HG02642 (cell line): ENCODE results near the gene ZNHIT2.
"Not testable (repeated sequence)": the region's sequence is repeated elsewhere in the genome, so short reads cannot be mapped to it uniquely, and the experiment has no call there.

ENCODE experiments used
- ATAC-seq: cut with Tn5 transposase; IDR thresholded peaks from one replicate; pipeline ENCODE4 v1.9.1; 2021; ENCODE audit warnings: mild to moderate bottlenecking; ENCODE audit not compliant: unreplicated experiment, poor library complexity

The ZNHIT2 gene

DNA sequence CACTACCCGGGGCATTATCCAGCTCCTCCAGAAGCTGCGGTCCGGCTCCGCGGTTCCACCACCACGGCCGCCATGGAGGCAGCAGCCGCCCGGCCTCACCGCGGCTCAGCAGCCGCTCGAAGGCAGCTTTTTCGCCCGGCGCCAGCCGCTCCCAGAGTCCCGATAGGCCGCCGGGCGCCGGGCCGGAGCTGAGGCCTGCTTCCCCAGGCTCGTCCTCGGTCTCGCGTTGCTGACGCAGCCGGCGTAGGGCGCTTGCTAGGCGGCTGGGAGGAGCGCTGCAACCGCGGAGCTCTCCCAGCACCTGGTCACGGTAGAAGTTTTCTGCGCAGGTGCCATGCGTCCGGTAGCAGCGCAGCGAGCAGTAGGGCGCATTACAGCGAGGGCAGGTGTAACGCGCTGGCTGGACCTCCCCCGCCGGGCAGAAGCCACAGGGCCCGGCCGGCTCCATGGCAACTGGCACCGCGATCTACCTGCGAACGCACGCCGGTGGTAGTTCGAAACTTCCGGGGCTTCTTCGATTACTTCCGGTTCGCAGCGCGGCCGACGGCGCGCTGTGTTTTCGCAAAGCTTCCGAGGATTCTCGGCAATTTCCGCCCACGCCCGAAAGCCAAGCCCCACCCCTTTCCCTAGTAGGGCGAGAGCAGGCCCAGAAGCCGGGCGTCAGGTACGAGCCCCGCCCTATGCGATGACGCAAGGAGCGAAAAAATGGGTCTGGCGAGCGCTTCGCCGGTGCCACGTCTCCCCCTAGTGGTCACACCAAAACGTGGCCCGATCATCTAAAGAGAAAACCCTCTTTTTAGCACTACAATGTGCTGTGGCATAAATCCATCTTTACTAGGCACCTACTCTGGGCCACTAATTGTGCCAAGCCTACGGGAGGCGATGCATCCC lies at the start of gene ZNHIT2:
TSS of gene ZNHIT2 (minus strand) at position 496 of the 891 bp plus-strand sequence. CDS start at position 448, 48 bp downstream.
- peak; percentile 60 for ATAC-seq

DNA sequence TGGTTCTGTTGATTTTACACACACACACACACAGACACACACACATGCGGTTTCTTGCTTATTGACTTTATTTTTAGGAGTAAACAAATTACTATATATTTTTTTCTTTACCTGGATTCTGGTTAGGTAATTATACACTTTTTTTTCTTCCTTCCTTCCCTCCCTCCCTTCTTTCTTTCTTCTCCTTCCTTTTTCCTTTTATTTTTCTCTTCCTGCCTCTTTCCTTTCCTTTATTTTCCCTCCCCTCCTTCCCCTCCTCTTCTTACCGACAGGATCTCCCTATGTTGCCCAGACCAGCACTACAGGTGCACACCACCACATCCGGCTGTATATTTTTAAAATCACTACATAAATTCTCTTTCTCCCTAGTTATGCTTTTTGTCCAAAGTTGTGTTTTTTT lies 49.4 kb upstream of the ZNHIT2 start:
- ATAC-seq, result no peak

DNA sequence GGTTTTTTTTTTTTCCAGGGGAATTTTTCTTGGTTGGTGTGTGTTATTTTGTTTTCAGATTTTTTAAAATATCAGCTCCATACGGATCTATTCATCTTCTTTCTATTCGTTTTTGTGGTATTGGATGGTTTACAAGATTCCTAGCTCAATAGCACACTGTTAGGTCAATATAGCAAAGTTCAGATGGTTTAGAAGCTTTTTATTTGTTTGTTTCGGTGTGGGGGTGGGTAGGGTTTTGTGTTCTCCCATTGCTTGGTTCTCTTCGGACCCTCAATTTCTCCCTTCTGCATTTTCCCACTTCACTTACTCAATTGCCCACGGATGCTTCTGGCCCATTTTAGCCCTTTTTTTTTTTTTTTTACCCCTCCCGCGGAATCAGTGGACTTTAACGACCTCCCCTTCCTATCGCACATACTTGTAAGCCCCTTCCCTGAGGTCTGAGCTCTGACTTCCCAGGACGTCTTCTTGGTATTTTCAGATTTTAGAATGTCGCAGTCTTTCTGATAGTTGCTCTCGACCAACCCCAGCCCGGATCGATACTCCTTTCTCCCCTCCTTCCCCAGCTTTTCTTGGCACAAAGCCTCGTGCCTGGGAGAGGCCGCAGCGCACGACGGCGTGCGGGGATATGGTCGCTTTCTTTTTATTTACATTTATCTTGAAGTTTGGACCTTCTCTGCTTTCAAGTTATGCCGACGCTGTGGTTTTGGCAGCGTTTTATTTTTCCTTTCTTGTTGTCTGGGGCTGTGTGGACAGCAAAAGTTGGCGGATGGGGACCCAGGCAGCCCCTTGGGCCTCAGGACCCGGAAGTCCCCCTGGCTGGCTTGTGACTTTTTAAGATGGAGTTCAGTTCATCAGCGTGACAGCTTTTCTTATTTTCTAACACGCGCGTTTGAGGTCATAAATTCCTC lies 48.2 kb upstream of the ZNHIT2 start:
- ATAC-seq, result no peak

DNA sequence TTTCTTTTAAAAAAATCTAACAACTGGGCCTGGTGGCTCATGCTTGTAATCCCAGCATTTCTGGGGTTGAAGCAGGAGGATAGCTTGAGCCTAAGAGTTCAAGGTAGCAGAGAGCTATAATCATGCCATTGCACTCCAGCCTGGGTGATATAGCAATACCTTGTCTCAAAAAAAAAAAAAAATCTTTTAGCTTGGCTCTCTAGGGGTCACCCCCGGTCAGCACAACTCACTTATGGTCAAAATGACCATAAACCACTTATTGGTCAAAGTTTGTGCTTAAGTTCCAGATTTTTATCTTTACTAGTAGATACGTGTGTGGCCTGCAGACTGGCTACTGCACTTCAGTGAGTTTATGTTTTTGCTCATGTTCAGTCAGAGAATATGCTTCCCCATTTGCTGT lies 46.2 kb upstream of the ZNHIT2 start:
- no peak for ATAC-seq

DNA sequence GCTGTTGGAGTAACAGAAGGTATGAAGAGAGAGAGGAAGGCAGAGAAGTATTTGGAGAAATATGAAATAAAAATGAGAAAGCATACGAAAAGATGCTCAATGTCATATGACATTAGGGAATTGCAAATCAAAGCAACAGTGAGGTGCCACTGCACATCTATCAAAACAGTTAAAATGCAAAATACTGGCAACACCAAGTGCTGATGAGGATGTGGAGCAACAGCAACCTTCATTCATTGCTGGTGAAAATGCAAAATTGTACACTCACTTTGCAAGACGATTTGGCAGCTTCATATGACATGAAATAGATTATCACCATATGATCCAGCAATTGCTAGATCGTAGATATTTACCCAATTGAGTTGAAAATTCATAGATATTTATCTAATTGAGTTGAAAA lies 43.1 kb upstream of the ZNHIT2 start:
- ATAC-seq, result no peak

DNA sequence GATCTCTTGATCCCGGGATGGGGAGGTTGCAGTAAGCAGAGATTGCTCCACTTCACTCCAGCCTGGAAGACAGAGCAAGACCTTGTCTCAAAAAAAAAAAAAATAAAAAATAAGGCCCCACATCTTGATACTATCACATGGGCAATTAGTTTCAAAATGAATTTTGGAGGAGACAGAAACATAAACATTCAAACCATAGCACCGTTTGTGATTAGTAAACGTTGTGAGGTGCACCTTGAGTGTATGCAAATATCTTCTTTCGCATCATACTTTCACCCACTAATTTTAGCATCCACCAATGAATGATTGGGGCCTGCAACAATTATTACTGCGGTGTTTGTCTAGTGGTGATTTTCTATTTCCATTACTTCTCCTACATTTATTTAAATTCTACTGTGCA lies 41.5 kb upstream of the ZNHIT2 start:
- ATAC-seq, result no peak

DNA sequence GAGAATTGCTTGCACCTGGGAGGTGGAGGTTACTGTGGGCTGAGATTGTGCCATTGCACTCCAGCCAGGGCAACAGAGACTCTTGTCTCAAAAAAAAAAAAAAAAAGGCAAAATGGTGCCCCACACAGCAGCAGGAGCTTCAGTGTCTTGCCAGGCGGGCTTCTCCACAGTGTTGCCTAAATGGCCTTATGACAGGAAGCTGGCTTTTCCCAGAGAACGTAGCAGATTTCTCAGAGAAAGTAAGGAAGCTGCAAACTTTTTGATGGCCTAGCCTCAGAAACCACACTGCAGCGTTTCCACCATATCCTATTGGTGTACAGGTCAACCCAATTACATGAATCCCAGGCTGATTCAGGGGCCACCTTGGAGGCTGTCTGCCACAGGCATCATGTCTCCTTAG lies 39.8 kb upstream of the ZNHIT2 start:
- no peak for ATAC-seq

DNA sequence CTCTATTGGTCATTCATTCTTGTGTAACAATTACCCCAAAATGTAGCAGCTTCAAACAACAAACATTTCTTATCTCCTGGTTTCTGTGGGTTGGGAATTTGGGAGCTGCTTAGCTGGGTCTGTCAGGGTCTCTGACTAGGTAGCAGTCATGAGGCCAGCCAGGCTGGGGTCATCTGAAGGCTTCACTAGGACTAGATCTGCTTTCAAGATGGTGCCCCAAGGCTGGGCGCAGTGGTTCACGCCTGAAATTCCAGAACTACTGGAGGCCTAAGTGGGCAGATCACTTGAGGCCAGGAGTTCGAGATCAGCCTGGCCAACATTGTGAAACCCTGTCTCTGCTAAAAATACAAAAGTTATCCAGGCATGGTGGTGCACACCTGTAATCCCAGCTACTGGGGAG lies 39.4 kb upstream of the ZNHIT2 start:
- no peak for ATAC-seq

DNA sequence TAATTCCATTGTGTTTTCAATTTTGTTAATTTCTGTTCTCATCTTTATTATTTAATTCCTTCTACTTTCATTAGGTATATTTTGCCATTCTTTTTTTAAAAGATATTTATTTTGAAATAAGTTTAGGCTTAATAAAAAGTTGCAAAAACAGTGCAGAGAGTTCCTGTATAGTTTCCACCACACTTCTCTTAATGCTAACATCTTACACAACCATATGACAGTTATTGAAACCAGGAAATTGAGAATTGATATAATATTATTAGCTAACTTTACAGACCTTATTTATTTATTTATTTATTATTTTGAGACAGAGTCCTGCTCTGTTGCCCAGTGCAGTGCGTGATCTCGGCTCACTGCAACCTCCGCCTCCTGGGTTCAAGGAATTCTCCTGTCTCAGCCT lies 38.8 kb upstream of the ZNHIT2 start:
- ATAC-seq, result no peak

DNA sequence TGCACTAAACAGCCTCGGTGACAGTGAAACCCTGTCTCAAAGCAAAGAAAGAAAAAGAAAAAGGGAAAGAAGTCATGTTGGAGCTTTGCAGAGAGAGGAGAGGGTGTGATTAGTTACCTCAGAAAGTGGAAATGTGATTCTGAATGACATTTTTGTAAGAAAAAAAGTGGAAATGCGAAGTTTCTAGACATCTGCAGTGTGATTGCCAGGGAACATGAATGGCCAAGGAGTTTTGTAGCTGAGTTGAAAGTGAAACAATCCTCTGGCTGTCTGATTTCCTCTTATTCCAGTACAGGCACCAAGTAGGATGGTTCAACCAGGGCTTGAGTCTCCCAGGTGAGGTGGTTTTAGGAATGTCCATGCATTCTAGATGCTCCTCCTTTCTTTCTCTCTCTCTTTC lies 34.6 kb upstream of the ZNHIT2 start:
- ATAC-seq, result no peak

DNA sequence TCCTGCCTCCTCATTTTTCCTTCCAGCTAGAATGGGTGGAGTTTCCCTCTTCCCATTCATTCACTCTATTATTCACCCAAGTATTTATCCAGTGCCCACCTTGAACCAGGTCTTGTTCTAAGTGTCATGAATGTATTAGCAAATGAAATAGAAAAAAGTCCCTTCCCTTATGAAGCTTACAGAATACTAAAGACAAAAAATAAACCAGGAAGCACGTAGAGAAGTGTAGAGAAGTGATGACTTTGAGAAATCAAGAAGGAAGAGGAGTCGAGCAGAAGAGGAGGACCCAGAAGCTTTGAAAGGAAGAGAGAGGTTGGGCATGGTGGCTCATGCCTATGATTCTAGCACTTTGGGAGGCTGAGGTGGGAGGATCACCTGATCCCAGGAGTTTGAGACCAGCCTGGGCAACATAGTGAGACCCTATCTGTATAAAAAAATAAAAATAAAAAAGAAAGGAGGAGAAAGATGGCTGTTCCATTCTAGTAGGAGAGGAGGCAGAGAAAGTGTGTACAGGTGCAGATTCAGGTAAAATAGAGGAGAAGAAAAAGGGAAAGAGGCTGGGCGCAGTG lies 33.9 kb upstream of the ZNHIT2 start:
- no peak for ATAC-seq

DNA sequence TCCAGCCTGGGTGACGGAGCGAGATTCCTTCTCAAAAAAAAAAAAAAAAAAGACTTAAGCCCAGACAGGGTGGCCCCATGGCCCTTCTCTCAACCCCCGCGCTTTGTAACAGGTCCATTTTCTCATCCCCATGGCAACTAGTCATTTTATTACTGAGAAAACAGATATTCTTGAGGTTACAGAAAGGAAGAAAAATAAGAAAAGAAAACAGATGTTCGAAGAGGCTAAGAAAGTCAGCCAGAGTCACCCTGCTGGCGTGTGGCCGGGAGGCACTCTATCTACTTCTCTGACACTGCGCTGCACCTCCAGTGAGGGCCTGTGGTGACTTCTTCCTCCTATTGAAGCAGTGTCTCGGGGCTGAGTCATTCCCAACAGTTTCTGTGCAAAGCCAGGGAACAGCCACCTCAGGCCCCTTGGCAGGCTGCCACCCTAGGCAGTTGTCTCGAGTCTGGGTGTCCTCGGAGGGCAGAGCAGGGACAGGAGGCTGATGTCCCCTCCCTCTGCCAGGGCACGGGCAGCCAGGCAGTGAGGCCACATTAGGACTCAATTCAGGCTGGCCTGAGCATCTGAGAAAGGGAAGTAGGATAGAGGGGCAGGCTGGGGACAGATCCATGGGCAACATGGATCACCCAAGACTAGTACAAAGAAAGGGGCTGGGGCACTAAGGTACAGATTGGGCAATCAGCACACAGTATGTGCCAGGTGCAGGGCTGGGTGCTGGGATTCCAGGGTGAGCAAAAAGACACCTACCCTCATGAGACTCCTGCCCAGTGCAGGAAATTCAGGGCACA lies 33.2 kb upstream of the ZNHIT2 start:
- no peak for ATAC-seq

DNA sequence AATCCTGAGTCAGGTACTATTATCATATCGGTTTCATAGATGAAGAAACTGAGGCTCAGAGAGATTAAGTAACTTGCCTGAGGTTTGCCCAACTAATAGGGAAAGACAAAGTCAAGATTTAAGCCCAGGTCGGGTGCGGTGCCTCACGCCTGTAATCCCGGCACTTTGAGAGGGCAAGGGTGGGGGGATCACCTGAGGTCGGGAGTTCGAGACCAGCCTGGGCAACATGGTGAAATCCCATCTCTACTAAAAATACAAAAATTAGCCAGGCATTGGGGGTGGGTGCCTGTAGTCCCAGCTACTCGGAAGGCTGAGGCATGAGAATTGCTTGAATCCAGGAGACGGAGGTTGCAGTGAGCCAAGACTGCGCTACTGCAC lies 32.6 kb upstream of the ZNHIT2 start:
- not testable (repeated sequence) for ATAC-seq

DNA sequence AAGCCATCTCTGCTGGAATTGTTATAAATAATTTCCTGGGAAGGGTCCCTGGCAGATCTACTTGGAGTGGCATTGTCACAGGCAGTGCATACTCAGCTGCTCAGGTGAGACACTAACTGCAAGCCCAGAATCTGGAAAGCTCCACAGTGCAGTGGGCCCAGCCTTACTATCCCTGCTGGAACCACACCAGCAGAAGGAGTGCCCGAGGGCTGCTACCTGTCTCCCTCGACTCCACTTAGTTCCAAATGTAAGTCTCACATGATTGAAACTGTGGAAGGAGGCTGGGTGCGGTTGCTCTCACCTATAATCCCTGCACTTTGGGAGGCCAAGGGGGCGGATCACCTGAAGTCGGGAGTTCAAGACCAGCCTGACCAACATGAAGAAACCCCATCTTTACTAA lies 31.2 kb upstream of the ZNHIT2 start:
- ATAC-seq, result no peak

DNA sequence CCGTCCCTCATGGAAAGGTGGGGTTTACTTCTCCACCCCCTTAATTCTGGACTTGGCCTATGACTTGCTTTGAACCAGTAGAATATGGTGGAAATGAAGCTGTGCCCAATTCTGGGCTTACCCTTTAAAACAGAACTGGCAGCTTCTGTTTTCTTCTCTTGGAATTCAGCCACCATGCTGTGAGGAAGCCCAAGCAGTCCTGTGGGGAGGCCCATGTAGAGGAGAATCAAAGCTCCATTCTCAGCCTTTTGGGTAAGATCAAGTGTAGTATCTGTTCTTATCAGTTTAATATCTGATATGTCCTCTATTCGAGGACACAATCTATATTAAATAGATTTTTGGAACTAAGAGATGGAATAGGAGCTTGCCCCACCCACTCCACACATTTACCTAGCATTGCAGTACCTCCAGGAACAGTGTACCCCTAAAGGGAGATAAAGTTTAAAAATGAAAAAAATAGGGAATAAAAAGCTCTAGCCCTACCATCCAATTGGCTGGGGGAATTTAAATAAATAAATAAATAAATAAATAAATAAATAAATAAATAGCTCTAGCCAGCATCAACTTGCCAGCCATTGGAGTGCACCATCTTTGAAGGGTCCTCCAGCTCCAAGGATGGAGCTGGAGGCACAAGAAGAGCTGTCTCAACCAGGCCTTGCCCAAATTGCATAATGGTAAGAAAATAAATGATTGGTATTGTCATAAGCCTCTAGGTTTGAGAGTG lies 30.0 kb upstream of the ZNHIT2 start:
- ATAC-seq, result no peak

DNA sequence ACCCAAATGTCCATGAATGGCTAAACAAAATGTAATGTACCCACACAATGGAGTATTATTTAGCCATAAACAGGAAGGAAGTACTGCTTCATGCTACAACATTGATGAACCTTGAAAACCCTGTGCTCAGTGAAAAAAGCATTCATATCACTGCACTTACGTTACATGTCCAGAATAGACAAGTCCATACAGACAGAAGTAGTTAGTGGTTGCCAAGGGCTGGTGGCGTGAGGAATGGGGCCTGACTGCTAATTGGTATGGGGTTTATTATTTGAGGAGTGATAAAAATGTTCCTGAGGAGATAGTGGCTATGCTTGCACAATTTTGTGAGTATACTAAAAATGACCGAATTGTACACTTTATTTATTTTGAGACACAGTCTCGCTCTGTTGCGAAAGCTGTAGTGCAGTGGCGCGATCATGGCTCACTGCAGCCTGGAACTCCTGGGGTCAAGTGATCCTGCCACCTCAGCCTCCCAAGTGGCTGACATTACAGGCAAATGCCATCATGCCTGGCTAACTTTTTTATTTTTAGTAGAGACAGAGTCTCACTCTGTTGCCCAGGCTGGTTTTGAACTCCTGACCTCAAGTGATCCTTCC lies 24.5 kb upstream of the ZNHIT2 start:
- ATAC-seq, result no peak

DNA sequence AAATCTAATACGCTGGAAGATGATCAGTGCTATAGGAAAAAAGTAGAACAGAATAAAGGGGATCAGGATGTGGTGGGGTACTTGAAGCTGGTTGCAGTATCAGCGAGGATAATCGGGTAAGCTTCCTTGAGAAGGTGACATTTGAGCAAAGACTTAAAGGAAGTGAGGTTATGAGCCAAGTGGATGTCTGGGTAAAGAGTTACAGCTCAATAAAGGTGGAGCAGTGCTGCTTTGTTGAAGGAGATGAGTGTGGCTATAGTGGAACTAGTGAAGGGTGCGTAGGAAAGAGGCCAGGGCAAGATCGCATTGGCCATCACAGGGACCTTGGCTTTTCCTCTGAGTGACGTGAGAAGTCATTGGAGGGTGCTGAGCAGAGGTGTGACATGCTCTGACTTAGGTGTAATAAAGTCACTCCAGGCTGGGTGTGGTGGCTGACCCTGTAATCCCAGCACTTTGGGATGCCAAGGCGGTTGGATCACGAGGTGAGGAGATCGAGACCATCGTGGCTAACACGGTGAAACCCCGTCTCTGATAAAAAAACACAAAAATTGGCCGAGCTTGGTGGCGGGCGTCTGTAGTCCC lies 19.1 kb upstream of the ZNHIT2 start:
- no peak for ATAC-seq

DNA sequence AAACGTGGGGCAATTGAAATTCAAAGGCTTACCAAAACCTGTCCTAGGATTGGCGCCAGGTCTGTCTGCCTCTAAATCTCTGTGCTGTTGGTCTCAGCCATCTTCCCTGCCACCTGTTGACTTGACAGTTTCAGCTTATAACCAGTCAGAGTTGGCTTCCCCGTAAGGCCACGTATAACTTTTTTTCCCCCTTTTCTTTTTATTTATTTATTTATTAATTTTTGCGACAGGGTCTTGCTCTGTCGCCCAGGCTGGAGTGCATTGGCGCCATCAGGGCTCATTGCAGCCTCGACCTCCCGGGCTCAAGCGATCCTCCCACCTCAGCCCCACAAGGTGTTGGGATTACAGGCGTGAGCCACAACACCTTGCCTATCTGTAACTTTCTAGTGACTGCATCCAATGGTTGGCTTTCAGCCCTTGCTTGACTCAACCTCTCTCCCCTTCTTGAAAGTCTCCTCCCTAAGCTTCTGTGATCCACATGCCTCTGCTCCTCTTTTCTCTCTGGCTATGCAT lies 18.2 kb upstream of the ZNHIT2 start:
- no peak for ATAC-seq
